HG03439 (cell line): ENCODE measurements around the gene ZNF555.
A peak's percentile ranks its signal among the peaks of the same experiment; 100 is the strongest.
"Not testable (repeated sequence)": the region's sequence is repeated elsewhere in the genome, so short reads cannot be mapped to it uniquely, and the experiment has no call there.

Experiments
- ATAC-seq: cut with Tn5 transposase; IDR thresholded peaks from one replicate; pipeline ENCODE4 v1.9.1; 2021; ENCODE audit warnings: mild to moderate bottlenecking, moderate library complexity; ENCODE audit not compliant: unreplicated experiment

ZNF555 gene

DNA sequence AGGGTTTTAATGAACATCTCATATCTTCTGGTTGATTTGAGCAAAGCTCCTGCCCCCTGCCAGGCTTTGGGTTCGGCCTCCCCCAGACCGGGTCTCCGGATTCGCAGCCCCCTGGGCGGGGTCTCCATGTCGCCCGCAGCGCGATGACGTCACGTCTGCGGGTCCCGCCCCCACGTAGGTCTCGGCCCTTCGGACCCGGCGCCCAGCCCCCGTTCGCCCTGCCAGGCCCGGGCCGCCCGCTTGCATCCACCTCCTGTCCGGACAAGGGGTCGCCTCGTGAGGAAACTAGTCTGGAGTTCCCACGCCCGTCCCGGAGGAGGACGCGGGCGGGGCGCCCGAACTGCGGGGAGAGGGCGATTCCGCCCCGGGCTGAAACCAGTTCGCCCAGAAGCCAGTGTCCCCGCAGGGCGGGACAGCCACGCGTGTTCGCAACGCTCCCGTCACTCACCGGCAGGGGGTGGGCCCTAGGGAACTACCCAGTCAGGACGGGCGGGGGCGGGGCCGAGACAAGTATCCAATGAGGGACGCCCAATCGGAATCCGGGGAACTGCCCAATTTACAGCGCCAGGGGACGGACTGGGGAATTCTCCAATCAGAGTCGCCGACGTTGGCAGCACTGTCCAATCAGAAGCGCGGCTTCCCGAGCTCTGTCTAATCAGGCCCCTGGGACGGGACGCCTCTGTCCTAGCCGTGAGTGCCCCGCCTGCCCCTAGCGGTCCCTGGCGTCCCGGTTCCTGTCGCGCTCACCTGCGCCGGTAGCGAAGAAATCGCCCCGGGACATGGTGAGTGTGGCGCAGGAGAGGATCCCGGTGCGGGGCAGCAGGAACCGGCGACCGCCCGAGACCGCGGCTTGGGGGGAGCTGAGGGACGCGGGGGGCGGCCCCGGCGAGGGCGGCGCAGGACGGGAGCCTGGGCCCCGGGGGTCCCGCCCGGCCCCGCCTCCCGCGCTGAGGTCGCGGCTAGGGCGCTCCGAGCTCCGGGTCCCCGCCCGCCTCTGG is at the start of gene ZNF555:
Gene ZNF555 (plus strand): TSS at position 682 of the 998 bp plus-strand sequence. CDS start 98 bp downstream, at position 780.
- ATAC-seq, result peak; percentile 92

DNA sequence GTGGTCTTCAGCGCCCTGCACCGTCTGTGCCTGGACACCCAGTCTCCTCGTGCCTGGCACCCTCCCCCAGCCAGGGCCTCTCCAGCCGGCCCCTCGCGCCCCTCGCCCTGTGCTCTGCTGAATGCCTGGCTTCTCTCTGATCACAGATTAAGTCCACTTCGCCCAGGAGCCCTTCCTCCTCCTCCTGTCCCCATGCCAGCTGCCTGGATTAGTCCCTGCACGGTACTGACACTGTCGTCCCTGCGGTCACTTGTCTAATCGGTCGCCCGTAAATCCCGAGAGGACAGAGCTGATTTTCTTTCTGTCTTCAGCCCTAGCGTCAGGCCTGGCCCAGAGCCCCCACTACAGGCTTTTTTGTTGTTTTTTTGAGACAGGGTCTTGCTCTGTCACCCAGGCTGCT is 49.4 kb upstream of the ZNF555 start:
- no peak for ATAC-seq

DNA sequence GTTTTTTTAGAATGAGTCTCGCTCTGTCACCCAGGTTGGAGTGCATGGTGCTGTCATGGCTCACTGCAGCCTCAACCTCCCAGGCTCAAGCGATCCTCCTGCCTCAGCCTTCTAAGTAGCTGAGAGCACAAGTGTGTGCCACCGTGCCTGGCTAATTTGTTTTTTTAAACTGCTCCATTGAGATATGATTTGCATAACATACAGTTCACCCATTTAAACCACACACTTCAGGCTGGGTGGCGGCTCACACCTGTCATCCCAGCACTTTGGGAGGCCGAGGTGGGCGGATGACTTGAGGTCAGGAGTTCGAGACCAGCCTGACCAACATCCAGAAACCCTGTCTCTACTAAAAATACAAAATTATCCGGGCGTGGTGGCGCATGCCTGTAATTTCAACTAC is 48.6 kb upstream of the ZNF555 start:
- ATAC-seq, result not testable (repeated sequence)

DNA sequence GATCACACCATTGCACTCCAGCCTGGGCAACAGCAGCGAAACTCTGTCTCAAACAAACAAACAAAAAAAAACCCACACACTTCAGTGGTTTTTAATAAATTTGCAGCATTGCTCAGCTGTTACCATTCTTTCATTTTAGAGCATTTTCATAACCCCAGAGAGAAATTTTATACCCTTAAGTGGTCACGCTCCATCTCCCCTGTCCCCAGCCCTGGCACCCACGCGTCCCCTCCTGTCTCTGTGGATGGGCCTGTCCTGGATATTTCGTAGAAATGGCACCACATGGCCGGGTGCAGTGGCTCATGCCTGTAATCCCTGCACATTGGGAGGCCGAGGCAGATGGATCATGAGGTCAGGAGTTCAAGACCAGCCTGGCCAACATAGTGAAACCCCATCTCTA is 48.1 kb upstream of the ZNF555 start:
- no peak for ATAC-seq

DNA sequence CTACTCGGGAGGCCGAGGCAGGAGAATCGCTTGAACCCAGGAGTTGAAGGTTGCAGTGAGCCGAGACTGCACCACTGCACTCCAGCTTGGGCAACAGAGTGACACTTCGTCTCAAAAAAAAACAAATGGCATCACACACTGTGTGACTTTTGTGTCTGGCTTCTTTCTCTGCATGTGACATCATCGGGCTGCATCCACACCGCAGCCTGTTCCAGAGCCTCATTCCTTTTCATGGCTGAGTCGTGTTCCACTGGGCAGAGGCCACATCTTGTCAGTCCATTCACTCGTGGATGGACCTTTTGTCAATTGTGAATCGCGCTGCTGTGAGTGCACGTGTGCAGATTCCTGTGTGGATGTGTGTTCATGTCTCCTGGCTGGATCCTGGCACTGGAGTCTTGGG is 47.7 kb upstream of the ZNF555 start:
- ATAC-seq, result no peak

DNA sequence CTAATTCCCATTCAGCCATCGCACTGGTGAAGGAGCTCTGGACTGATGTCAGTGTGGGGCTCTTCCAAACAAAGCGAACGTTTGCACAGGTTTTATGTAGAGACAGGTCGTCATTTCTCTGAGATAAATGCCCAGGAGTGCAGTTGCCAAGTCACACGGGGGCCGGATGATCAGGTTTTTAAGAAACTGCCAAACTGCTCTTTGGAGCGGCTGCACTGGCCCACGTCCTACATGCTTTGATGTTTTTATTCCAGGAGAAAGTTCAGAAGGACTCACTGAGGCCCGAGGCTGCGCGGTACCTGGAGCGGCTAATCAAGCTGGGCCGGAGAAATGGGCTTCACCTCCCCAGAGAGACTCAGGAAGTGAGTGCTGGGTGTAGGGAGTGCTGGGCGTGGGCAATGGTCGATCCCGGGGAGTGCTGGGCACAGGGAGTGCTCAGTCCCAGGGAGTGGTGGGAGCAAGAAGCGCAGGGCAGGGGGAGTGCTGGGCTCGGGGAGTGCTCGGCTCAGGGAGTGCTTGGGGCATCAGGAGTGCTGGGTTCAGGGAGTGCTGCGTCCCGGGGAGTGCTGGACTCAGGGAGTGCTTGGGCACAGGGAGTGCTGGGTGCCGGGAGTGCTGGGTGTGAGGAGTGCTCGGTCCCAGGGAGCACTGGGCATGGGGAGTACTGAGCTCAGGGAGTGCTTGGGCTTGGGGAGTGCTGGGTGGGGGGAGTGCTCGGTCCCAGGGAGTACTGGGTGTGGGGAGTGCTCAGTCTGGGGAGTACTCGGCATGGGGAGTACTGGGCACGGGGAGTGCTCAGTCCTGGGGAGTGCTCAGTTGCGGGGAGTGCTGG is 45.2 kb upstream of the ZNF555 start:
- no peak for ATAC-seq

DNA sequence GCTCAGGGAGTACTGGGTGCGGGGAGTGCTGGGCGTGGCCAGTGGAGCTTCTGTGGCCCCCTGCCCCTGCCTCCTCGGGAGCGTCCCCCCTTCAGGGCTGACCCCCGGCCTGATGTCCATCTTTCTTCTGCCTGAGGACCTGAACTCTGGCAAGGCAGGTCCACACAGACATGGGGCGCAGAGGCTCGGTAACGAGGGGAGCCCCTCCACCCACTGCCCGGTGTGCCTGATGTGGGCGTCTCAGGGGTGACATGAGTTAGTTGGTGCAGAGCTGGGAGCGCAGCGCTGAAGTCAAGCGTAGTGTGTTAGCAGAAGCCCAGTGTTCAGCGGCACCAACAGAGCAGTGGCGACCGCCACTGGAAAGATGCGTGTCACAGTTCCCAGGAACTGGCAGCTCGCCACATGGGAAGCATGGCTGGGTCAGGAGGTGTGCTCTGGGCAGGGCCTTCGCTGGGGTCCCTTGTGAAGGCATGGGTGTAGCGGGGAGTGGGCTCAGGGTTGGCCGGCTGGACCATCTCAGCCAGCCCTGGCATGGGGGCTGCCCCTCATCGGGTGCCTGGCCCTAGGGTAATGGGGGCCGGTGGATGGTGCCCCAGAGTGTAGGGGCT is 44.5 kb upstream of the ZNF555 start:
- no peak for ATAC-seq

DNA sequence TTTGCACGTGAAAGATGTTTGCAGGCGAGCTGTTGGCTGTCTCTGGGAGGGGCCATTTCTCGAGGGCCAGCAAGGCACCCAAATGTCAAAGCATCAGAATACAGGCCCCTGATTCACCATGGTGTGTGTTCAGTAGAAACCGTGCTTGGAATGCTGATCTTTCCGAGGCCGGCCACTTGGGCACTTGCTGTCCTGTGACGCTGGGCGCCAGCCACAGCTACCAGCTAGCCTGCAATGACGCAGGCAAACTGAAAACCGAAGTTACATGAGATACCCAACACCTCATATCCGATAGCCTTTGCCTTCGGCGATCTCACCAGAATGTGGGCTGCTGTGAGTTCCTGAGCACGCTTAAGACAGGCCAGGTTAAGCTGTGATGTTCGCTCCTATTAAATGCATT is 44.0 kb upstream of the ZNF555 start:
- no peak for ATAC-seq

DNA sequence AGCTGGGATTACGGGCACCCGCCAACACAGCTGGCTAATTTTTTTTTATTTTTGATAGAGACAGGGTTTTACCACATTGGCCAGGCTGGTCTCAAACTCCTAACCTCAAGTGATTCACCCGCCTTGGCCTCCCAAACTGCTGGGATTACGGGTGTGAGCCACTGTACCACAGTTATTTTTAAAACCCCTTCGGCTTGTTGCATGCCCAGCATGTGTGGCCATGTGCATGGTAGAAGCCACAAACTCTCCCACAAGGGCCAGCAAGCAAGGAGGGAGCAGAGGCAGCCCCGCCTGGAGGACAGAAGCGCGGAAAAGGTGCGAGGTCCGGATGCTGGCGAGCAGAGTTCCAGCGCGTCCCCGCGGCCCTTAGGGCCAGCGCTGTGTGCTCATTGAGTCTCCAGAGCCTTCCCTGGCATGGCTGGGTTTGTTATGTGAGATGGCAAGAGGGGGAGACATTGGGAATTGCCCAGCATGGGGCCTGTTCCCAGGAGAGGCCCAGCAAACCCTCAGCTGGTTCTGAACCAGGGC is 43.1 kb upstream of the ZNF555 start:
- no peak for ATAC-seq

DNA sequence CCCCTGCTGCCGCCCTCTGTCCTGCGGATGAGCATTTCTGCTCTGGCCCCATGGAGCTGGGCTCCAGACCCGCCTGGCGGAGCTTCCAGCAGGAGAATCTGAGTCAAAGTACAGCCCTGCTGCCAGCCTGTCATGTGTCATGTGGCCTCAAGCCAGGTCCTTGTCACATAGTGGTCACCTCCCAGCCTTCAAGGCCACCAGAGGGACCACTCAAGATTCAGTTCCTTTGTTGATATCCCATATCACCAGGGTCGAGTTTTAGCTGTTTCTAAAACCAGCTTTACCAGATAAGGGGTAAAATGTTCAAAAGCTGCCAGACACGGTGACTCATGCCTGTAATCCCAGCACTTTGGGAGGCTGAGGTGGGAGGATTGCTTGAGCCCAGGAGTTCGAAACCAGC is 42.5 kb upstream of the ZNF555 start:
- ATAC-seq, result no peak

DNA sequence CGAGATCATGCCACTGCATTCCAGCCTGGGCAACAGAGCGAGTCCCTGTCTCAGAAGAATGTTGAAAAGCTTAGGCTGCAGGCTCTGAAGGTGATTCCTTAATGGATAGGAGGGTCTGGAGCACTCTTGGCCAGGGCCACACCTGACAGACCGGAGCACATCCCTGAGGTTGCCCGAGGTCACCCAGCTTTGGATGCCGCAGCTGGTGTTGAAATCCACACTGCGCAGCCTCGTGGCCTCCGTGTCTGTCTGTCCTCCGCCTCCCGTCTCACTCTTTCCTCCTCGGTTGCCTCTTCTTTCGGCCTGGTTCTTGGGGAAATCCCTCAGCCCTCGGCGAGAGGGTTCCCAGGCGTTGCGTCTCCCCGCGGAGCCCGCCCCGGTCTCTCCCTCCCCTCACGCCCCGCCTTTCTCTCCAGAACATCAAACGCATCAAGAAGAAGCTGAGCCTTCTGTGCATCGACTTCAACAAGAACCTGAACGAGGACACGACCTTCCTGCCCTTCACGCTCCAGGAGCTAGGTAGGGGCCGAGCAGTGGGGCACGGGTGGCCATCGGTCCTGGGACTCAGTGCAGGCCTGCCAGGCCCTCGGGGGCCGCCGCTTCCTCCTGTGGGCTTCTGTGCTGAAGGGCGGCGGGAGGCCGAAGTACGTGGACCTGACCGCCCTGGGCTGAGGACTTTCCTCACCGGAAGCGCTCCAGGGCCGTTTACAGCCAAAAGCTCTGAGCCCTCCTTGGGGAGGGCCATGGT is 41.8 kb upstream of the ZNF555 start:
- no peak for ATAC-seq

DNA sequence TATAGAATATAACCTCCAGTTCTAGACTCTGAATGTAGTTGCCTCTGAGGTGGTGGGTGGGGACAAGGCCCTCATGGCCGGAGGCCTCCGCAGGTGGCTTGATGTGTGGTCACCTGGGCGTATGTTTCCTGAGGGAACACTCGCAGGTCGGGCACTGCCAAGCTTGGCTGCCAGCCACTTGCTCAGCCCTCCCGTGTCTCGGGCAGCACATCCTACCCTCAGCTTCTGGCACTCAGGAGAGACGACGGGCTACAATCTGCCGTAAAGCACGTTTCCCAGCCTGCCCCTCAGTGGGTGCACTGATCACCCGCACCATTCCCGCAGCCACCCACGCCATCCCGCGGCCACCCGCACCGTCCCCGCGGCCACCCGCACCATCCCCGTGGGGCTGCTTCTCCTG is 40.8 kb upstream of the ZNF555 start:
- no peak for ATAC-seq

DNA sequence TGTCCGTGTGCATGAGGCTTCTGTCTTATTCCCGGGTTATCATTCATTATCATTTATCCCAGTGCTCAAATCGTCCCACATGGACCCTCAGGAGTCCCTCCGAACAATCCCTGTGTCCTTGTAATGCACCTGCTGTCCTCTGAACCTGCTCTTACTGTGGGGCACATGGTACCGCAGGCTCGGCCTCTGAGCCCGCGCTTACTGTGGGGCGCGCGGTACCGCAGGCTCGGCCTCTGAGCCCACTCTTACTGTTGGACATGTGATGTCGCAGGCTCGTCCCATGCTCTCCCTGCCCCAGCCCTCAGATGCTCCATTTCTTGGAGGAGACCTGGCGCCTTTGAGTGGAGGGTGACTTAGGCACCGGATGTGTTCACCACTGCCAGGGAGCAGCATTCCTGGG is 38.4 kb upstream of the ZNF555 start:
- no peak for ATAC-seq

DNA sequence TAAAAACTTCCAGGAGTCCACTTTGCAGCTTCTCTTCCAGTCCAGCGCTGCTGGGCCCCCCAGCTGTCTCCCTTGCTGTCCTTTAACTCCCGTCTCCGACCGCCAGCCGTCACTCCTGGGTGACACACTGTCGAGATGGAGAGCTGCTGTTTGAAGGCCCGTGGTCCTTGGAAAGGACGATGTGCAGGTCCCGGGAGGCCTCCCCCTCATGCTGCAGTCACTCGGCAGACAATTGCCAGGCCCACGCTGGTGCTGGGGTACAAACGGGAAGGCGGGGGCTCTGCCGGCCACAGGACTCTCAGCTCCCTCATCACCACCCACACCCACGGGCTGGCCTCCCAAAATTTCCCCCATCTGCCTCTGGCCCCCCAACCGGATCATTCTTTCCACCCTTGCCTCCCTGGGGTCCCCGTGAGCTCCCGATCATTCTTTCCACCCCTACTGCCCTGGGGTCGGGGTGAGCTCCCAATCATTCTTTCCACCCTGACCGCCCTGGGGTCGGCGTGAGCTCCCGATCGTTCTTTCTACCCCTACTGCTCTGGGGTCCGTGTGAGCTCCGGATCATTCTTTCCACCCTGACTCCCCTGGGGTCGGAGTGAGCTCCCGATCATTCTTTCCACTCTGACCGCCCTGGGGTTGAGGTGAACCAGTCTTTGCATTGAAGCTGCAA is 37.7 kb upstream of the ZNF555 start:
- ATAC-seq, result no peak

DNA sequence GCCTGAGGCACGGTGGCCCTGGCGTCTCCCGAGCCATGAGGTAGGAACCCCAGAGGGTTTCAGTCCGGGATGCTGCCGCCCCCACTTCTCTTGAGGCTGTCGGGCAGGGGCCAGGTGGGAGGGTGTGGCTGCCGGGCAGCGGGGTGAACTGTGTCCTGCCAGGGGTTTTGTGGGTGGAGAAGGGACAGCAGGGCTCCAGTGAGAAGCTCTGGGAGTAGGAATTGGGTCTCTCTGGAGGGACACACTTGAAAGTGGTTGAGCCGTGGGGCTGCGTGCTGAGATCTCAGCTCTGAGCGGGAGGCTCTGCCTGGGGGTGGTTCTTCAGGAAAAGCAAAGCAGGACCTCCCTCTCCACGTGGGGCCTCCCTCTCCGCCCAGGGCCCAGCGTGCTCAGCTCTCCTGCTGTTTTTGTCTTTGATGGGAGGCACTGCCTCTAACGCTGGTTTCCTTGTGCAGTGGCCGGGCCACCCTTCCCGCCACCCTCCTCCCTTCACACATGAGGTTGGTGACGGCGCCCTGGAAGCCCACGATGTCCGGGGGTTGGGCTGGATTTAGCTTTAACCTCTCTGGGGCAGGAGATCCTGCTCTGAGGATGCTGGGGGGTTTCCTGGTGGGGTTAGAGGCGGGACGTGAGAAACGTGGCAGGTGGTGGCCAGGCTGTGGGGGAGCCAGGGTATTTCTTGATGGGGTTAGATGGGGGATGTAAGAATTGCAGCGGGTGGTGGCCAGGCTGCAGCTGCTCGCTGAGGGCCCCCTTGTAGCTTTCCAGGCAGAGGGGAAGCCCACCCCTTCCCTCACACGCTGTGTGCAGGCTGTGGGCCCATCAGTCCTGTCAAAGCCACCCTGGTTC is 36.9 kb upstream of the ZNF555 start:
- ATAC-seq, result no peak

DNA sequence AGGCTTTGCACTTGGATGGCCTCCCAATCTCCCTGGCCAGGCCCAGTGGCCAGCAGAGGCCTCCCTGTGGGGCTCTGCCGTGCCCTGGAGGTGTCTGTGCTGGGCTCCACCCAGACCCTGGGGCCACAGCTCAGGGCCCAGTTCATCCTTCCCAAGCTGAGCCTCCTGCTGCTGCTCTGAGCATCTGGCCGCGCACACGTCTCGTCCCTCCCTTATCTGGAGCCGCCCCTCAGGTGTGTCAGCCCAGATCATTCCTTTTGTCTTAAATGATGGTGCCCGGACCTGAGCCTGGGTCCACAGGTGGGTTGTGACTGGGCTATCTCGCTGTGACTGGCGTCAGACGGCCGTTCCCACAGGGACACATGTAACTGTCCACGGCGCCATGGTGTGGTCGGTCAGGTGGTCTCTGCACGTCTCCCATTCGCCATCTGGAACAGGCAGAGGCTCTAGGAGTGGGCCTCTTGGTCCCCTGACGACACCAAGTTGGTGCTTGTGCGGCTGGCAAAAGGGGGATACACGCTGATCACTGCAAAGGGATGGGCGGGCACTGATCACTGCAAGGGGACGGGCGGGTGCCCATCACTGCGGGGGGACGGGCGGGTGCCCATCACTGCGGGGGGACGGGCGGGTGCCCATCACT is 35.9 kb upstream of the ZNF555 start:
- ATAC-seq, result no peak

DNA sequence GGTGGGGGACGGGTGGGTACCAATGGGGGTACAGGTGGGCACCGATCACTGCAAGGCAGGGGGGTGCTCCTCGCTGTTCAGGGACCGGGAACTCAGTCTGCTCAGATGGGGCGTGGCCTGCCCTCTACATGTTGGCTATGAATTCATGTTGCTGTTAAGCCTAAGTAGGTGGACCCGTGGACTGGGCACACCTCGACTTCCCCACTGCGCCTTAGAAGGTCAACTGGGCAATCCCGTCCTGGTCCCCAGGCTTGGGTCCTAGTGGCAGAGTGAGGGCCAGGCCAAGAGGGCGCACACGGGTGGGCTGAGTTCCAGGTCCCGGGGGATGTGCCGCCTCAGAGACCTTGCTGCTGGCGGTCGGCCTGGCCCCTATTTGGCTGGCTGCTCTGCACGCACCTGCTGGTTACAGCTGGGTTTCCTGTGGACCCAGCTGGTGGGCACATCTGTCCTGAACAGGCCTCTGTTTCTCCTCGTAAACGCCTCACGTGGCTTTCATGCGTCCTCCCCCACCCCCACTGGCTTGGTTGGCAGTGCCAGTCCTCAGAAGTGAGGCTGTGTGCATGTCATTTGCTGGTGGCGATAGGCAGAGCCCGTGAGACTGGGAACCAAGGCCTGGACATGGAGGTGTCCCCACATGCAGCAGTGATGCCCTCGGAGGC is 35.2 kb upstream of the ZNF555 start:
- no peak for ATAC-seq
